Neural cell (in vitro differentiated cells): ENCODE measurements around the gene MERTK.

ENCODE experiments used
- EZH2 ChIP-seq: fragments of 200-600, 300-800 bp; shearing (Covaris generic), sonication (generic); IDR thresholded peaks from 2 replicates; pipeline ENCODE4 v1.6.1; 2014; ENCODE audit warnings: antibody characterized with exemption, low read length, borderline replicate concordance, mild to moderate bottlenecking; ENCODE audit not compliant: insufficient read depth, poor library complexity, severe bottlenecking
- RAD21 ChIP-seq: fragments of 450-650 bp; conservative IDR thresholded peaks from 2 replicates; pipeline ENCODE4 v1.6.1; 2014; ENCODE audit warnings: antibody characterized with exemption, mild to moderate bottlenecking, moderate library complexity
- TF ChIP-seq, protein P1 (sequence below): fragments of 450-650 bp; IDR thresholded peaks from 2 replicates; pipeline ENCODE4 v1.5.1; 2014; ENCODE audit warnings: antibody characterized with exemption, mild to moderate bottlenecking, moderate library complexity; ENCODE audit not compliant: poor library complexity, severe bottlenecking

DNA sequence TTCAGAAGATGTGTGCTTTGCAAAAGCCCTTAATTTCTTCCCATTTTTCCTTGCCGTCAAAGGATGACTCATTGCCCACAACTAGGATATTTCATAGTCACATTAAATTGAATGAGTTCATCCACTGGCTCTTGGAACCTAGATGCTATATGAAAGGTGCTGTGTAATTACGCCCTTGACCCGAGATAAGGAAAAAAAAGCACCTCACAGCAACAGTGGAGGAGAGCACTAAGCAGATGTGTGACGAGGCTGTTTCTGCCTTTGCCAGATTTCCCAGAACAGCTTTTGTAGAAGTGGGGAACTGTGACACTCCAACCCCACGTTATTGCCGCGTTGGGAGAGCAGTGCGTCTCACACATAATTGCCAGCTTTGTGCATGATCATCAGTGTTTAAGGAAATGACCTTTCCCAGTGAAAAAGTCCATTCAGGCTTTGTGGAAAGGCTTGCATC lies 123.4 kb downstream of the MERTK start:
- TF ChIP-seq EZH2, result no peak
- TF ChIP-seq, protein P1, sequence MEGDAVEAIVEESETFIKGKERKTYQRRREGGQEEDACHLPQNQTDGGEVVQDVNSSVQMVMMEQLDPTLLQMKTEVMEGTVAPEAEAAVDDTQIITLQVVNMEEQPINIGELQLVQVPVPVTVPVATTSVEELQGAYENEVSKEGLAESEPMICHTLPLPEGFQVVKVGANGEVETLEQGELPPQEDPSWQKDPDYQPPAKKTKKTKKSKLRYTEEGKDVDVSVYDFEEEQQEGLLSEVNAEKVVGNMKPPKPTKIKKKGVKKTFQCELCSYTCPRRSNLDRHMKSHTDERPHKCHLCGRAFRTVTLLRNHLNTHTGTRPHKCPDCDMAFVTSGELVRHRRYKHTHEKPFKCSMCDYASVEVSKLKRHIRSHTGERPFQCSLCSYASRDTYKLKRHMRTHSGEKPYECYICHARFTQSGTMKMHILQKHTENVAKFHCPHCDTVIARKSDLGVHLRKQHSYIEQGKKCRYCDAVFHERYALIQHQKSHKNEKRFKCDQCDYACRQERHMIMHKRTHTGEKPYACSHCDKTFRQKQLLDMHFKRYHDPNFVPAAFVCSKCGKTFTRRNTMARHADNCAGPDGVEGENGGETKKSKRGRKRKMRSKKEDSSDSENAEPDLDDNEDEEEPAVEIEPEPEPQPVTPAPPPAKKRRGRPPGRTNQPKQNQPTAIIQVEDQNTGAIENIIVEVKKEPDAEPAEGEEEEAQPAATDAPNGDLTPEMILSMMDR, result no peak
- TF ChIP-seq RAD21, result no peak
